ENCODE data around the gene ANKMY2.

Gene ANKMY2

DNA sequence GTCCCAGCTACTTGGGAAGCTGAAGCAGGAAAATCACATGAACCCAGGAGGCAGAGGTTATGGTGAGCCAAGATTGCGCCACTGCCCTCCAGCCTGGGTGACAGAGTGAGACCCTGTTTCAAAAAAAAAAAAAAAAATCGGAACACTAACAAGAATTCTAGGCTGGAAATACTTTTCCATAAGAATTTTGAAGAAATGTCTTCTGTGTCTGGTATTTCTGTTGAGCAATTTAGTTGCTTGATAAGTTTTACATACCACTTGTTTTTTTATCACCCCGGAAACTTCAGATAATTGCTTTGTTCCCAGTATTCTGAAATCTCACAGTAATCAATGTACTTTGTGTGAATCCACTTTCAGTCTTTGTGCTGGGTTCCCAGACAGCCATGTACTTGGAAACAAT is 26.3 kb upstream of the ANKMY2 start:
- H3K27ac ChIP-seq (ENCODE audit: extremely low read depth, low read depth, low read length), result no peak overlapping the region
- H3K4me1 ChIP-seq (ENCODE audit: control insufficient read depth, insufficient read depth, low read length), result peaks cover 4% of the 10 kb centered on the region; the same call in 1 of the 2 replicates
- no peak for TF ChIP-seq ZNF335 (tag by site-specific recombination; conservative IDR thresholded peaks at IDR 0.05)
- TF ChIP-seq GLI2 (tag by site-specific recombination; IDR thresholded peaks at IDR 0.05; ENCODE audit: borderline replicate concordance, low read depth), result no peak
- TF ChIP-seq ZNF654 (tag by site-specific recombination; IDR thresholded peaks at IDR 0.05; ENCODE audit: low read depth), result no peak
- TF ChIP-seq, protein P1, sequence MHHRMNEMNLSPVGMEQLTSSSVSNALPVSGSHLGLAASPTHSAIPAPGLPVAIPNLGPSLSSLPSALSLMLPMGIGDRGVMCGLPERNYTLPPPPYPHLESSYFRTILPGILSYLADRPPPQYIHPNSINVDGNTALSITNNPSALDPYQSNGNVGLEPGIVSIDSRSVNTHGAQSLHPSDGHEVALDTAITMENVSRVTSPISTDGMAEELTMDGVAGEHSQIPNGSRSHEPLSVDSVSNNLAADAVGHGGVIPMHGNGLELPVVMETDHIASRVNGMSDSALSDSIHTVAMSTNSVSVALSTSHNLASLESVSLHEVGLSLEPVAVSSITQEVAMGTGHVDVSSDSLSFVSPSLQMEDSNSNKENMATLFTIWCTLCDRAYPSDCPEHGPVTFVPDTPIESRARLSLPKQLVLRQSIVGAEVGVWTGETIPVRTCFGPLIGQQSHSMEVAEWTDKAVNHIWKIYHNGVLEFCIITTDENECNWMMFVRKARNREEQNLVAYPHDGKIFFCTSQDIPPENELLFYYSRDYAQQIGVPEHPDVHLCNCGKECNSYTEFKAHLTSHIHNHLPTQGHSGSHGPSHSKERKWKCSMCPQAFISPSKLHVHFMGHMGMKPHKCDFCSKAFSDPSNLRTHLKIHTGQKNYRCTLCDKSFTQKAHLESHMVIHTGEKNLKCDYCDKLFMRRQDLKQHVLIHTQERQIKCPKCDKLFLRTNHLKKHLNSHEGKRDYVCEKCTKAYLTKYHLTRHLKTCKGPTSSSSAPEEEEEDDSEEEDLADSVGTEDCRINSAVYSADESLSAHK (tag by site-specific recombination; IDR thresholded peaks at IDR 0.05), result no peak
- no peak for TF ChIP-seq ZNF521 (tag by site-specific recombination; IDR thresholded peaks at IDR 0.05)
- TF ChIP-seq, protein P2, sequence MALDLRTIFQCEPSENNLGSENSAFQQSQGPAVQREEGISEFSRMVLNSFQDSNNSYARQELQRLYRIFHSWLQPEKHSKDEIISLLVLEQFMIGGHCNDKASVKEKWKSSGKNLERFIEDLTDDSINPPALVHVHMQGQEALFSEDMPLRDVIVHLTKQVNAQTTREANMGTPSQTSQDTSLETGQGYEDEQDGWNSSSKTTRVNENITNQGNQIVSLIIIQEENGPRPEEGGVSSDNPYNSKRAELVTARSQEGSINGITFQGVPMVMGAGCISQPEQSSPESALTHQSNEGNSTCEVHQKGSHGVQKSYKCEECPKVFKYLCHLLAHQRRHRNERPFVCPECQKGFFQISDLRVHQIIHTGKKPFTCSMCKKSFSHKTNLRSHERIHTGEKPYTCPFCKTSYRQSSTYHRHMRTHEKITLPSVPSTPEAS (tag by site-specific recombination; IDR thresholded peaks at IDR 0.05), result no peak
- TF ChIP-seq, protein P3, sequence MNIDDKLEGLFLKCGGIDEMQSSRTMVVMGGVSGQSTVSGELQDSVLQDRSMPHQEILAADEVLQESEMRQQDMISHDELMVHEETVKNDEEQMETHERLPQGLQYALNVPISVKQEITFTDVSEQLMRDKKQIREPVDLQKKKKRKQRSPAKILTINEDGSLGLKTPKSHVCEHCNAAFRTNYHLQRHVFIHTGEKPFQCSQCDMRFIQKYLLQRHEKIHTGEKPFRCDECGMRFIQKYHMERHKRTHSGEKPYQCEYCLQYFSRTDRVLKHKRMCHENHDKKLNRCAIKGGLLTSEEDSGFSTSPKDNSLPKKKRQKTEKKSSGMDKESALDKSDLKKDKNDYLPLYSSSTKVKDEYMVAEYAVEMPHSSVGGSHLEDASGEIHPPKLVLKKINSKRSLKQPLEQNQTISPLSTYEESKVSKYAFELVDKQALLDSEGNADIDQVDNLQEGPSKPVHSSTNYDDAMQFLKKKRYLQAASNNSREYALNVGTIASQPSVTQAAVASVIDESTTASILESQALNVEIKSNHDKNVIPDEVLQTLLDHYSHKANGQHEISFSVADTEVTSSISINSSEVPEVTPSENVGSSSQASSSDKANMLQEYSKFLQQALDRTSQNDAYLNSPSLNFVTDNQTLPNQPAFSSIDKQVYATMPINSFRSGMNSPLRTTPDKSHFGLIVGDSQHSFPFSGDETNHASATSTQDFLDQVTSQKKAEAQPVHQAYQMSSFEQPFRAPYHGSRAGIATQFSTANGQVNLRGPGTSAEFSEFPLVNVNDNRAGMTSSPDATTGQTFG (tag by site-specific recombination; IDR thresholded peaks at IDR 0.05; ENCODE audit: borderline replicate concordance), result no peak
- no peak for TF ChIP-seq GFI1B (tag by site-specific recombination; IDR thresholded peaks at IDR 0.05)
- TF ChIP-seq, protein P4, sequence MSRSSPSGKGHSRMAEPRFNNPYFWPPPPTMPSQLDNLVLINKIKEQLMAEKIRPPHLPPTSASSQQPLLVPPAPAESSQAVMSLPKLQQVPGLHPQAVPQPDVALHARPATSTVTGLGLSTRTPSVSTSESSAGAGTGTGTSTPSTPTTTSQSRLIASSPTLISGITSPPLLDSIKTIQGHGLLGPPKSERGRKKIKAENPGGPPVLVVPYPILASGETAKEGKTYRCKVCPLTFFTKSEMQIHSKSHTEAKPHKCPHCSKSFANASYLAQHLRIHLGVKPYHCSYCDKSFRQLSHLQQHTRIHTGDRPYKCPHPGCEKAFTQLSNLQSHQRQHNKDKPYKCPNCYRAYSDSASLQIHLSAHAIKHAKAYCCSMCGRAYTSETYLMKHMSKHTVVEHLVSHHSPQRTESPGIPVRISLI (tag by site-specific recombination; IDR thresholded peaks at IDR 0.05), result no peak
- TF ChIP-seq ZNF132 (tag by site-specific recombination; IDR thresholded peaks at IDR 0.05; ENCODE audit: borderline replicate concordance), result no peak
- TF ChIP-seq ZNF292 (tag by site-specific recombination; IDR thresholded peaks at IDR 0.05; ENCODE audit: borderline replicate concordance, low read depth), result no peak
- TF ChIP-seq YY1 (tag by site-specific recombination; IDR thresholded peaks at IDR 0.05), result no peak
- TF ChIP-seq ZNF76 (tag by site-specific recombination; IDR thresholded peaks at IDR 0.05; ENCODE audit: borderline replicate concordance, low read depth), result no peak
- no peak for TF ChIP-seq ZNF621 (tag by site-specific recombination; IDR thresholded peaks at IDR 0.05)
- H3K9me3 ChIP-seq (ENCODE audit: control insufficient read depth, insufficient read depth, low read depth, low read length), result no peaks in the 10 kb centered on the region
- POLR2A ChIA-PET, result no interaction called here
- no peak overlapping the region for H3K4me3 ChIP-seq (ENCODE audit: low read depth, low read length)
- peaks cover 10% of the 10 kb centered on the region in 2 experiments; a peak in 2 of 3 replicates for H3K36me3 ChIP-seq (ENCODE audit: control insufficient read depth in 2 of 2, insufficient read depth in 1 of 2, low read length in 2 of 2)
- CTCF ChIA-PET, result no interaction called here

DNA sequence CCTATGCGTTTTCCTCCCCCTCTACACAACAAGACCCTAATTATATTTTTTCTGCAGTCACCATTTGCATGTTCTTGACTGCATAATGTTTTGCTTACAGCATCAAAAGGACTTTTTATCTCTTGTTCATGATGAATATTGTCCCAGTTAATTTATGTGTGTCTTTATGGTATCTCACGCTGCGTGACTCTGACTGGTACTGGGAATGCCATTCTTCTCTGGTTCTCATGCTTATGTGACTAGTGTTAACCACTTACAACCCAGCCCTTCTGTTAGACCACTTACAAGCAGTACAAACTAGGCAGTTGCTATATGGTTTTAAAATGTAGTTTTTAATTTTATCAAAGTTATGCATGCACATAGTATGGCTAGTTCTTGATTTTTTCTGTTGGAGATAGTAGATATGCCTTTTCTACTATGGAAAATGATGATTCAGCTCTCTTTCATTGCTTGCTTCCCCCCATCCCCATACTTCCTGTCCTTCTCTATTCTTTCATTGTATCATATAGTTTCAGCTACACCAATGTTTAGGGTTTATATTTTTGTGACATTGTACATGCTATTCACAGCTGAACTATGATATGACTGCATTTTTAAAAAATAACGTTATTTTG is 25.3 kb upstream of the ANKMY2 start:
- Histone ChIP-seq H3K27ac (ENCODE audit: extremely low read depth, low read depth, low read length) (no peak overlapping the region), H3K36me3 (ENCODE audit: control insufficient read depth in 2 of 2, insufficient read depth in 1 of 2, low read length in 2 of 2) (peaks cover 6 to 9% of the 10 kb centered on the region in 2 experiments; a peak in 2 of 3 replicates), H3K4me1 (ENCODE audit: control insufficient read depth, insufficient read depth, low read length) (peaks cover 4% of the 10 kb centered on the region; the same call in 1 of the 2 replicates), H3K4me3 (ENCODE audit: low read depth, low read length) (no peak overlapping the region), H3K9me3 (ENCODE audit: control insufficient read depth, insufficient read depth, low read depth, low read length) (no peaks in the 10 kb centered on the region)
- ChIA-PET POLR2A (no interaction called here), CTCF (no interaction called here)
- no peak for TF ChIP-seq ZNF211 (tag by site-specific recombination; IDR thresholded peaks at IDR 0.05; ENCODE audit: low read depth)
- TF ChIP-seq ZNF324 (tag by site-specific recombination; IDR thresholded peaks at IDR 0.05), result no peak
- TF ChIP-seq, protein P5, sequence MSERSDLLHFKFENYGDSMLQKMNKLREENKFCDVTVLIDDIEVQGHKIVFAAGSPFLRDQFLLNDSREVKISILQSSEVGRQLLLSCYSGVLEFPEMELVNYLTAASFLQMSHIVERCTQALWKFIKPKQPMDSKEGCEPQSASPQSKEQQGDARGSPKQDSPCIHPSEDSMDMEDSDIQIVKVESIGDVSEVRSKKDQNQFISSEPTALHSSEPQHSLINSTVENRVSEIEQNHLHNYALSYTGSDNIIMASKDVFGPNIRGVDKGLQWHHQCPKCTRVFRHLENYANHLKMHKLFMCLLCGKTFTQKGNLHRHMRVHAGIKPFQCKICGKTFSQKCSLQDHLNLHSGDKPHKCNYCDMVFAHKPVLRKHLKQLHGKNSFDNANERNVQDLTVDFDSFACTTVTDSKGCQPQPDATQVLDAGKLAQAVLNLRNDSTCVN (tag by site-specific recombination; optimal IDR thresholded peaks at IDR 0.05), result no peak
- no peak for TF ChIP-seq ZNF600 (tag by site-specific recombination; IDR thresholded peaks at IDR 0.05)
- no peak for TF ChIP-seq MYNN (tag by site-specific recombination; IDR thresholded peaks at IDR 0.05; ENCODE audit: borderline replicate concordance)
- TF ChIP-seq ZXDB (tag by site-specific recombination; IDR thresholded peaks at IDR 0.05), result no peak
- TF ChIP-seq, protein P6, sequence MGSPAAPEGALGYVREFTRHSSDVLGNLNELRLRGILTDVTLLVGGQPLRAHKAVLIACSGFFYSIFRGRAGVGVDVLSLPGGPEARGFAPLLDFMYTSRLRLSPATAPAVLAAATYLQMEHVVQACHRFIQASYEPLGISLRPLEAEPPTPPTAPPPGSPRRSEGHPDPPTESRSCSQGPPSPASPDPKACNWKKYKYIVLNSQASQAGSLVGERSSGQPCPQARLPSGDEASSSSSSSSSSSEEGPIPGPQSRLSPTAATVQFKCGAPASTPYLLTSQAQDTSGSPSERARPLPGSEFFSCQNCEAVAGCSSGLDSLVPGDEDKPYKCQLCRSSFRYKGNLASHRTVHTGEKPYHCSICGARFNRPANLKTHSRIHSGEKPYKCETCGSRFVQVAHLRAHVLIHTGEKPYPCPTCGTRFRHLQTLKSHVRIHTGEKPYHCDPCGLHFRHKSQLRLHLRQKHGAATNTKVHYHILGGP (tag by site-specific recombination; IDR thresholded peaks at IDR 0.05), result no peak
- TF ChIP-seq ZNF776 (tag by site-specific recombination; IDR thresholded peaks at IDR 0.05; ENCODE audit: borderline replicate concordance), result no peak
- TF ChIP-seq ZNF514 (tag by site-specific recombination; IDR thresholded peaks at IDR 0.05), result no peak
- TF ChIP-seq ZNF335 (tag by site-specific recombination; conservative IDR thresholded peaks at IDR 0.05), result no peak
- no peak for TF ChIP-seq ZNF112 (tag by site-specific recombination; IDR thresholded peaks at IDR 0.05)
- no peak for TF ChIP-seq ZNF174 (tag by site-specific recombination; IDR thresholded peaks at IDR 0.05)
